ENCODE data around the gene TMEM154. TPM values are rescaled to one million over a fixed set of nuclear protein-coding genes. Genes with fewer than 3 reads are reported as not detected.

Gene TMEM154
- total RNA-seq, 4 donors from 2014 or later: 0.38 to 56.9 (median 2.5) TPM

- TF ChIP-seq POLR2A (IDR thresholded peaks at IDR 0.05) (no peak), CTCF (IDR thresholded peaks at IDR 0.05) (no peak)
- no peaks in the 10 kb centered on the region for H3K4me1 ChIP-seq
- no peaks in the 10 kb centered on the region for H3K9me3 ChIP-seq
- no peaks in the 10 kb centered on the region for H3K27me3 ChIP-seq
- H3K36me3 ChIP-seq: no peaks in the 10 kb centered on the region
- no peak overlapping the region for H3K27ac ChIP-seq
- no peak overlapping the region for H3K4me3 ChIP-seq
- no peak for DNase-seq
Observed at GRCh38 chr4:152723236-152723635, 43.4 kb upstream of the TMEM154 start.

GRCh38 chr4:152719801-152720556 lies 40.2 kb upstream of the TMEM154 start:
- H3K36me3 ChIP-seq: no peaks in the 10 kb centered on the region
- no peaks in the 10 kb centered on the region for H3K27me3 ChIP-seq
- H3K27ac ChIP-seq: no peak overlapping the region
- H3K4me3 ChIP-seq: no peak overlapping the region
- peaks cover 0 to 2% (median 0%) of the 10 kb centered on the region in 4 donors for H3K9me3 ChIP-seq
- DNase-seq: no peak
- no peaks in the 10 kb centered on the region for H3K4me1 ChIP-seq
- TF ChIP-seq CTCF (IDR thresholded peaks at IDR 0.05): no peak
- TF ChIP-seq POLR2A (IDR thresholded peaks at IDR 0.05): no peak

GRCh38 chr4:152719291-152719690 lies 39.5 kb upstream of the TMEM154 start:
- TF ChIP-seq CTCF (IDR thresholded peaks at IDR 0.05): no peak
- no peak for TF ChIP-seq POLR2A (IDR thresholded peaks at IDR 0.05)
- no peak for DNase-seq

GRCh38 chr4:152715076-152715475 lies 35.3 kb upstream of the TMEM154 start:
- H3K4me1 ChIP-seq: no peaks in the 10 kb centered on the region
- H3K27ac ChIP-seq: no peak overlapping the region
- DNase-seq: no peak
- H3K36me3 ChIP-seq: no peaks in the 10 kb centered on the region
- no peaks in the 10 kb centered on the region for H3K27me3 ChIP-seq
- H3K9me3 ChIP-seq: peaks cover 0 to 4% (median 0%) of the 10 kb centered on the region in 4 donors
- H3K4me3 ChIP-seq: no peak overlapping the region
- TF ChIP-seq POLR2A (IDR thresholded peaks at IDR 0.05): no peak
- TF ChIP-seq CTCF (IDR thresholded peaks at IDR 0.05): no peak

More at GRCh38 chr4:152719291-152719690, 39.5 kb upstream of the TMEM154 start:
- H3K36me3 ChIP-seq: no peaks in the 10 kb centered on the region
- no peaks in the 10 kb centered on the region for H3K27me3 ChIP-seq
- H3K4me3 ChIP-seq: no peak overlapping the region
- no peak overlapping the region for H3K27ac ChIP-seq
- peaks cover 0 to 4% (median 0%) of the 10 kb centered on the region in 4 donors for H3K9me3 ChIP-seq
- H3K4me1 ChIP-seq: no peaks in the 10 kb centered on the region

- peaks cover 0 to 4% (median 0%) of the 10 kb centered on the region in 4 donors for H3K9me3 ChIP-seq
- no peak for DNase-seq
Observed at GRCh38 chr4:152713951-152714705, 34.3 kb upstream of the TMEM154 start.

More at GRCh38 chr4:152713951-152714705, 34.3 kb upstream of the TMEM154 start:
- no peaks in the 10 kb centered on the region for H3K4me1 ChIP-seq
- no peaks in the 10 kb centered on the region for H3K36me3 ChIP-seq
- no peak overlapping the region for H3K4me3 ChIP-seq
- H3K27ac ChIP-seq: no peak overlapping the region
- TF ChIP-seq POLR2A (IDR thresholded peaks at IDR 0.05) (no peak), CTCF (IDR thresholded peaks at IDR 0.05) (no peak)
- no peaks in the 10 kb centered on the region for H3K27me3 ChIP-seq

Measured in Peyer's patch (tissue), 4 donors.